ENCODE results near the gene THBS4.

GRCh38 chr5:79990205-79990597 is 44.9 kb upstream of the THBS4 start:
- TF ChIP-seq SUZ12 (IDR thresholded peaks at IDR 0.05; ENCODE audit: extremely low read depth, insufficient read depth, insufficient read length) (no peak), YY1 (IDR thresholded peaks at IDR 0.05; ENCODE audit: insufficient read depth, insufficient read length) (no peak), ZNF274 (IDR thresholded peaks at IDR 0.05; ENCODE audit: low read depth, low read length) (no peak)

All from NT2/D1 (cell line).